H1 (cell line): ENCODE measurements around the gene MYO1A. TPM values are rescaled to one million over a fixed set of nuclear protein-coding genes. Genes with fewer than 3 reads are reported as not detected.

Experiments
- CTCF ChIA-PET: fragments of 300-600 bp; sonication (Branson Sonifier 250); formaldehyde crosslinking; loops from one replicate; lab custom pipeline; 2021; ENCODE audit not compliant: partially characterized antibody; lab: Charles Lee
- POLR2A ChIA-PET: fragments of 300-600 bp; sonication (Branson Sonifier 250); formaldehyde crosslinking; loops from one replicate; lab custom pipeline; 2021; ENCODE audit warnings: inconsistent platforms; ENCODE audit not compliant: partially characterized antibody; lab: Charles Lee
- DNase-seq, 2 experiments: peaks; one replicate each; pipeline versions ENCODE4 v3.0.0 to v3.0.0-alpha.2; 2010 to 2022; ENCODE audit warnings: low spot score in 2 of 2, low read depth in 1 of 2, mixed read lengths in 1 of 2
- FAIRE-seq: peaks from 2 replicates; lab custom pipeline; 2011; peaks lifted over from hg19 to GRCh38; lab: Jason Lieb, UNC
- H2AFZ ChIP-seq: 2 replicates; pipeline ENCODE4 v1.8.1; 2012; ENCODE audit warnings: low read length, inconsistent platforms
- H2AK5ac ChIP-seq: 2 replicates; pipeline ENCODE4 v1.6.1; 2013; ENCODE audit warnings: low read depth, low read length
- H2BK120ac ChIP-seq: replicated peaks from 2 replicates; pipeline ENCODE3; 2013; ENCODE audit warnings: low read depth, low read length, inconsistent platforms
- H2BK12ac ChIP-seq: 2 replicates; pipeline ENCODE4 v1.6.1; 2013; ENCODE audit warnings: low read depth, low read length
- H2BK15ac ChIP-seq: 2 replicates; pipeline ENCODE4 v1.6.1; 2013; ENCODE audit warnings: low read length
- H2BK20ac ChIP-seq: 2 replicates; pipeline ENCODE4 v1.6.1; 2013; ENCODE audit warnings: low read length
- H2BK5ac ChIP-seq: 2 replicates; pipeline ENCODE4 v1.6.1; 2013; ENCODE audit warnings: low read depth, low read length
- H3K14ac ChIP-seq: 2 replicates; pipeline ENCODE4 v1.6.1; 2013; ENCODE audit warnings: inconsistent platforms; ENCODE audit not compliant: insufficient read length
- H3K18ac ChIP-seq: 2 replicates; pipeline ENCODE4 v1.6.1; 2013; ENCODE audit warnings: low read length; ENCODE audit errors: extremely low read depth
- H3K23ac ChIP-seq: 2 replicates; pipeline ENCODE4 v1.6.1; 2013; ENCODE audit warnings: inconsistent platforms; ENCODE audit not compliant: insufficient read length
- H3K23me2 ChIP-seq: 2 replicates; pipeline ENCODE4 v1.6.1; 2013; ENCODE audit warnings: low read depth, low read length
- H3K27ac ChIP-seq: 2 replicates; pipeline ENCODE4 v1.6.1; 2011; ENCODE audit warnings: low read depth, low read length, inconsistent platforms
- H3K27me3 ChIP-seq, 4 experiments: replicated peaks in 1 of 4; 1 replicate in 1 of 4; 2 replicates in 3 of 4; pipeline versions ENCODE4 v1.6.1 to v1.8.1; 2011 to 2013; ENCODE audit warnings: low read length in 3 of 4, mild to moderate bottlenecking in 3 of 4, inconsistent platforms in 2 of 4, mixed read lengths in 2 of 4, moderate library complexity in 1 of 4; ENCODE audit not compliant: control insufficient read depth in 3 of 4, insufficient read depth in 3 of 4; ENCODE audit errors: extremely low read depth in 1 of 4
- H3K36me3 ChIP-seq, 4 experiments: 2 replicates each; pipeline versions ENCODE4 v1.6.1 to v1.8.1; 2011 to 2013; ENCODE audit warnings: mild to moderate bottlenecking in 4 of 4, low read length in 3 of 4, moderate library complexity in 2 of 4, control low read depth in 1 of 4, inconsistent platforms in 1 of 4; ENCODE audit not compliant: insufficient read depth in 4 of 4, control insufficient read depth in 2 of 4
- H3K4ac ChIP-seq: replicated peaks from 2 replicates; pipeline ENCODE3; 2013; ENCODE audit warnings: low read length, low read depth, mixed read lengths, inconsistent platforms; ENCODE audit not compliant: insufficient read length
- H3K4me1 ChIP-seq, 4 experiments: replicated peaks in 1 of 4; 1 replicate in 1 of 4; 2 replicates in 3 of 4; pipeline versions ENCODE4 v1.6.1 to v1.8.1; 2011 to 2013; ENCODE audit warnings: low read length in 3 of 4, inconsistent platforms in 2 of 4, mixed read lengths in 1 of 4; ENCODE audit not compliant: insufficient read depth in 4 of 4, control insufficient read depth in 3 of 4
- H3K4me2 ChIP-seq, 2 experiments: 2 replicates each; pipeline versions ENCODE4 v1.6.1 to v1.8.1; 2011 to 2013; ENCODE audit warnings: low read depth in 2 of 2, low read length in 2 of 2, control low read depth in 1 of 2, inconsistent platforms in 1 of 2, mild to moderate bottlenecking in 1 of 2; ENCODE audit not compliant: insufficient read depth in 1 of 2
- H3K4me3 ChIP-seq, 4 experiments: fragments of 200-600, 300-600 bp in 1 of 4; sonication (generic), shearing (Covaris generic), sonication (Bioruptor Twin) in 1 of 4; 2 replicates each; pipeline versions ENCODE4 v1.5.1 to v1.8.1; 2011 to 2016; ENCODE audit warnings: low read length in 4 of 4, low read depth in 3 of 4, control low read depth in 2 of 4, inconsistent platforms in 2 of 4, mild to moderate bottlenecking in 2 of 4, mixed read lengths in 1 of 4, moderate library complexity in 1 of 4; ENCODE audit not compliant: insufficient read depth in 2 of 4; ENCODE audit errors: extremely low read depth in 1 of 4
- H3K56ac ChIP-seq: replicated peaks from 2 replicates; pipeline ENCODE3; 2013; ENCODE audit warnings: low read depth, mild to moderate bottlenecking, mixed read lengths, low read length, inconsistent platforms; ENCODE audit not compliant: insufficient read length
- H3K79me1 ChIP-seq: 2 replicates; pipeline ENCODE4 v1.6.1; 2013; ENCODE audit warnings: low read depth, low read length, control low read depth
- H3K79me2 ChIP-seq, 2 experiments: 2 replicates each; pipeline versions ENCODE4 v1.6.1 to v1.8.1; 2012 to 2013; ENCODE audit warnings: low read length in 2 of 2, mild to moderate bottlenecking in 2 of 2, inconsistent platforms in 1 of 2; ENCODE audit not compliant: insufficient read depth in 2 of 2, control insufficient read depth in 1 of 2
- H3K9ac ChIP-seq, 4 experiments: replicated peaks in 1 of 4; 1 replicate in 1 of 4; 2 replicates in 3 of 4; pipeline versions ENCODE4 v1.6.1 to v1.8.1; 2011 to 2013; ENCODE audit warnings: low read depth in 3 of 4, low read length in 3 of 4, control low read depth in 2 of 4, mild to moderate bottlenecking in 2 of 4, moderate library complexity in 2 of 4, inconsistent platforms in 1 of 4; ENCODE audit errors: extremely low read depth in 1 of 4
- H3K9me3 ChIP-seq, 2 experiments: 2 replicates each; pipeline versions ENCODE4 v1.6.1 to v1.8.1; 2012 to 2013; ENCODE audit warnings: mild to moderate bottlenecking in 2 of 2, moderate library complexity in 2 of 2, control low read depth in 1 of 2, inconsistent platforms in 1 of 2, low read depth in 1 of 2, low read length in 1 of 2, mixed read lengths in 1 of 2; ENCODE audit not compliant: insufficient read depth in 2 of 2
- H4K20me1 ChIP-seq, 2 experiments: replicated peaks in 1 of 2; 2 replicates each; pipeline versions ENCODE3 to v1.8.1; 2011 to 2013; ENCODE audit warnings: inconsistent platforms in 2 of 2, low read length in 2 of 2, mild to moderate bottlenecking in 1 of 2; ENCODE audit not compliant: insufficient read depth in 2 of 2, control insufficient read depth in 1 of 2
- H4K5ac ChIP-seq: 2 replicates; pipeline ENCODE4 v1.6.1; 2013; ENCODE audit warnings: low read length, low read depth, mixed read lengths, inconsistent platforms; ENCODE audit not compliant: insufficient read length
- H4K8ac ChIP-seq: 2 replicates; pipeline ENCODE4 v1.8.0; 2013; ENCODE audit warnings: mild to moderate bottlenecking, moderate library complexity, low read length, inconsistent platforms; ENCODE audit not compliant: insufficient read depth; ENCODE audit errors: extremely low read depth
- H4K91ac ChIP-seq: replicated peaks from 2 replicates; pipeline ENCODE3; 2013; ENCODE audit warnings: low read length, mixed read lengths, inconsistent platforms; ENCODE audit not compliant: insufficient read length
- CBX5 ChIP-seq: fragments of 300-800, 300-1000 bp; sonication (generic); IDR thresholded peaks from 2 replicates; pipeline ENCODE4 v1.7.1; 2016; ENCODE audit warnings: antibody characterized with exemption, low read length, low read depth
- CTBP2 ChIP-seq: IDR thresholded peaks from 2 replicates; pipeline ENCODE4 v1.7.0; 2011; ENCODE audit warnings: borderline replicate concordance, mild to moderate bottlenecking, moderate library complexity, mixed read lengths, low read length; ENCODE audit not compliant: insufficient read depth, insufficient read length
- GABPA ChIP-seq: IDR thresholded peaks from 2 replicates; pipeline ENCODE4 v1.6.1; 2011; ENCODE audit warnings: mild to moderate bottlenecking, low read length, moderate library complexity, borderline replicate concordance; ENCODE audit not compliant: insufficient read depth
- JUND ChIP-seq: IDR thresholded peaks from 2 replicates; pipeline ENCODE4 v1.6.1; 2011; ENCODE audit warnings: mild to moderate bottlenecking, improper control_type of control experiment, low read length
- KDM5A ChIP-seq: fragments of 200-600 bp; IDR thresholded peaks from 2 replicates; pipeline ENCODE4 v1.7.1; 2012; ENCODE audit warnings: mild to moderate bottlenecking, low read length, inconsistent platforms, mixed read lengths
- WGBS, 2 experiments: shearing (Covaris generic) in 1 of 2; methylation state at CpG; one replicate each; pipeline versions ENCODE4 v1.1.6 to v1.1.7; 2013 to 2015; ENCODE audit warnings: low lambda C conversion rate in 2 of 2, mixed read lengths in 2 of 2, inconsistent platforms in 1 of 2, low coverage in 1 of 2, missing lambda C conversion rate in 1 of 2; ENCODE audit not compliant: insufficient replicate concordance in 2 of 2, insufficient coverage in 1 of 2, insufficient read length in 1 of 2; ENCODE audit errors: extremely low coverage in 1 of 2, missing lambda C conversion rate in 1 of 2; 5-methylcytosine and 5-hydroxymethylcytosine counted together
- polyA plus RNA-seq, 7 experiments: library from polyadenylated mRNA; depleted of rRNA in 3 of 7; stranded (reverse) in 5 of 7; unstranded in 2 of 7; fragments of >200 nt in 5 of 7; fragments of 200-250 nt in 2 of 7; gene quantifications; 1 replicate in 5 of 7; 2 replicates in 1 of 7; 4 replicates in 1 of 7; pipeline versions ENCODE4 v1.2.1 to v1.2.3, GENCODE V29; 2011 to 2013; ENCODE audit warnings: missing spikeins in 2 of 7, mixed read lengths in 2 of 7
- total RNA-seq: library from RNA; stranded (reverse); fragmentation: NEBNext Ultra II Directional; extraction: Animal tissue kit (Norgen Biotek cat#: 25700); gene quantifications from 2 replicates; pipeline ENCODE4 v1.2.1, GENCODE V29; 2021

The MYO1A gene
- total and polyA plus RNA-seq, 2 of the 8 experiments (the other 6 are each of a cell fraction or from before 2014, with no cell fraction given) = 0.54 to 0.77 TPM

- ChIA-PET POLR2A (interaction anchor here (1.1 to 16.5 kb wide), 10 partner anchors 14 to 137 kb away, joined by 3 to 352 read pairs (median 7); partner anchors contain the start of genes NEMP1, SHMT2 and STAT6), CTCF (interaction anchor here (0.9 to 14.0 kb wide), 26 partner anchors 9 to 146 kb away, joined by 3 to 325 read pairs (median 6); partner anchors contain the start of genes MYO1A, NEMP1, STAT6 and TAC3)
- Histone ChIP-seq H3K27ac (no peak overlapping the region), H3K56ac (no peak overlapping the region), H4K91ac (no peak overlapping the region), H4K8ac (peak overlapping the region; percentile 92; the same call in 1 of the 2 replicates), H3K36me3 (peaks cover 9 to 32% (median 18%) of the 10 kb centered on the region in 4 experiments), H2BK12ac (no peak overlapping the region), H2AK5ac (no peak overlapping the region), H4K20me1 (peaks cover 4 to 11% of the 10 kb centered on the region in 2 experiments), H2BK20ac (no peak overlapping the region), H3K9ac (no peak overlapping the region), H3K14ac (no peak overlapping the region), H3K79me2 (peaks cover 0 to 18% of the 10 kb centered on the region in 2 experiments; a peak in 1 of 4 replicates), H2BK120ac (no peak overlapping the region), H3K27me3 (no peaks in the 10 kb centered on the region), H3K18ac (no peak overlapping the region; the same call in 1 of the 2 replicates), H3K4me3 (no peak overlapping the region), H2BK5ac (no peak overlapping the region), H3K4me2 (no peak overlapping the region), H3K79me1 (peaks cover 4% of the 10 kb centered on the region), H3K4me1 (peaks cover 0 to 32% (median 21%) of the 10 kb centered on the region in 4 experiments; a peak in 6 of 7 replicates), H2AFZ (no peak overlapping the region), H2BK15ac (no peak overlapping the region), H4K5ac (no peak overlapping the region), H3K4ac (no peak overlapping the region)
- no peak for FAIRE-seq
- DNase-seq = no peak
- 91% methylated on average over 4 of the region's 4 CpGs; no CpG with 5 or more reads in 1 of the 2 experiments for WGBS, 2 experiments
- TF ChIP-seq CTBP2 (no peak), GABPA (no peak), CBX5 (no peak), KDM5A (no peak), JUND (no peak)
- TF ChIP-seq, all 59 proteins: peak for 0
- H3K23me2 ChIP-seq = peaks cover 12% of the 10 kb centered on the region; the same call in 1 of the 2 replicates
- H3K9me3 ChIP-seq = no peaks in the 10 kb centered on the region
- H3K23ac ChIP-seq = no peak overlapping the region
Observed at GRCh38 chr12:57092876-57093414, 43.0 kb upstream of the MYO1A start.
